GM12878 (cell line): ENCODE results near the gene ZNF891. TPM values are rescaled to one million over a fixed set of nuclear protein-coding genes. Genes with fewer than 3 reads are reported as not detected.

Source experiments
- ATAC-seq: fragments of 200-7000 bp; cut with Tn5 transposase; 3 replicates; pipeline ENCODE4 v1.9.1; 2020; ENCODE audit warnings: mild to moderate bottlenecking, moderate library complexity
- BruUV-seq: library from RNA; stranded (reverse); fragments of 400-500 nt; replicated peaks from 2 replicates; lab custom pipeline; 2021; lab: Mats Ljungman, UMichigan
- CTCF ChIA-PET: fragments of 300-600 bp; sonication (Branson Sonifier 250); formaldehyde crosslinking; extraction: SDS; loops from one replicate; lab custom pipeline; 2021; ENCODE audit warnings: inconsistent platforms; lab: Yijun Ruan, JAX
- POLR2A ChIA-PET: fragments of 350-600 bp; formaldehyde crosslinking; extraction: SDS; loops from one replicate; lab custom pipeline; 2021; ENCODE audit warnings: inconsistent platforms; lab: Charles Lee
- RAD21 ChIA-PET: fragments of 300-600 bp; sonication (Branson Sonifier 250); formaldehyde crosslinking; loops from one replicate; lab custom pipeline; 2023; ENCODE audit warnings: antibody characterized with exemption; ENCODE audit not compliant: unreplicated experiment; lab: Charles Lee
- SMC1A ChIA-PET: fragments of 300-600 bp; sonication (Branson Sonifier 250); formaldehyde crosslinking; loops from one replicate; lab custom pipeline; 2023; ENCODE audit not compliant: unreplicated experiment, uncharacterized antibody; lab: Charles Lee
- DNase-seq: peaks from one replicate; pipeline ENCODE4 v3.0.0-alpha.2; 2011; ENCODE audit warnings: low read depth, low spot score
- FAIRE-seq: peaks from 3 replicates; lab custom pipeline; 2011; peaks lifted over from hg19 to GRCh38; lab: Jason Lieb, UNC
- H2AFZ ChIP-seq: 2 replicates; pipeline ENCODE4 v1.6.0; 2011; ENCODE audit warnings: low read depth, low read length, control low read depth; ENCODE audit not compliant: control insufficient read depth
- H3K27ac ChIP-seq: 2 replicates; pipeline ENCODE4 v1.5.1; 2011; ENCODE audit warnings: control low read depth; ENCODE audit not compliant: control insufficient read depth, insufficient read depth
- H3K27me3 ChIP-seq, 2 experiments: replicated peaks in 1 of 2; 2 replicates each; pipeline versions ENCODE4 v1.6.0 to v1.6.1; 2011; ENCODE audit warnings: low read length in 1 of 2; ENCODE audit not compliant: control insufficient read depth in 2 of 2, insufficient read depth in 2 of 2
- H3K36me3 ChIP-seq, 2 experiments: 2 replicates each; pipeline ENCODE4 v1.5.1; 2011; ENCODE audit warnings: low read length in 1 of 2; ENCODE audit not compliant: control insufficient read depth in 2 of 2, insufficient read depth in 2 of 2
- H3K4me1 ChIP-seq: 2 replicates; pipeline ENCODE4 v1.6.1; 2011; ENCODE audit warnings: mild to moderate bottlenecking, low read length, moderate library complexity, mixed read lengths; ENCODE audit not compliant: control insufficient read depth, insufficient read depth
- H3K4me2 ChIP-seq: 2 replicates; pipeline ENCODE4 v1.6.0; 2011; ENCODE audit warnings: control low read depth; ENCODE audit not compliant: control insufficient read depth, insufficient read depth
- H3K4me3 ChIP-seq: fragments of 200-600 bp; sonication (generic); 2 replicates; pipeline ENCODE4 v1.5.1; 2016
- H3K79me2 ChIP-seq: 2 replicates; pipeline ENCODE4 v1.6.0; 2011; ENCODE audit warnings: low read length; ENCODE audit not compliant: control insufficient read depth, insufficient read depth
- H3K9ac ChIP-seq: 2 replicates; pipeline ENCODE4 v1.8.0; 2011; ENCODE audit warnings: low read length, control low read depth, mixed read lengths; ENCODE audit not compliant: control insufficient read depth, insufficient read depth
- H3K9me3 ChIP-seq: replicated peaks from 3 replicates; pipeline ENCODE4 v1.5.1; 2011; ENCODE audit warnings: mild to moderate bottlenecking, low read length; ENCODE audit not compliant: control insufficient read depth, insufficient read depth
- H4K20me1 ChIP-seq: 2 replicates; pipeline ENCODE4 v1.6.0; 2011; ENCODE audit not compliant: control insufficient read depth, insufficient read depth
- ATF7 ChIP-seq: fragments of 450-650 bp; IDR thresholded peaks from 2 replicates; pipeline ENCODE4 v1.6.1; 2016; ENCODE audit warnings: low read depth, mild to moderate bottlenecking
- BCL11A ChIP-seq: IDR thresholded peaks from 2 replicates; pipeline ENCODE4 v1.6.1; 2011; ENCODE audit warnings: low read depth, low read length
- EGR1 ChIP-seq, 2 experiments: IDR thresholded peaks; 1 replicate in 1 of 2; 2 replicates in 1 of 2; pipeline ENCODE4 v1.6.1; 2011 to 2012; ENCODE audit warnings: low read depth in 2 of 2, low read length in 2 of 2, borderline replicate concordance in 1 of 2, mild to moderate bottlenecking in 1 of 2, moderate library complexity in 1 of 2
- HDAC2 ChIP-seq: fragments of 200-600 bp; sonication (generic); IDR thresholded peaks from 2 replicates; pipeline ENCODE4 v1.6.1; 2017
- IKZF1 ChIP-seq: fragments of 450-650 bp; conservative IDR thresholded peaks from 2 replicates; pipeline ENCODE4 v1.6.1; 2017; ENCODE audit warnings: antibody characterized with exemption, mild to moderate bottlenecking
- NRF1 ChIP-seq: conservative IDR thresholded peaks from 2 replicates; pipeline ENCODE4 v1.6.1; 2011; ENCODE audit warnings: mild to moderate bottlenecking, low read depth, low read length, improper control_type of control experiment
- POLR2AphosphoS2 ChIP-seq: IDR thresholded peaks from 2 replicates; pipeline ENCODE4 v1.6.1; 2011; ENCODE audit warnings: low read depth, mild to moderate bottlenecking, low read length, improper control_type of control experiment, moderate library complexity
- RB1 ChIP-seq: fragments of 450-650 bp; formaldehyde crosslinking; IDR thresholded peaks from 2 replicates; pipeline ENCODE4 v1.6.1; 2017; ENCODE audit warnings: mild to moderate bottlenecking, borderline replicate concordance
- SMAD5 ChIP-seq: IDR thresholded peaks from 2 replicates; pipeline ENCODE4 v1.6.1; 2016; ENCODE audit warnings: antibody characterized with exemption, low read depth
- ZNF217 ChIP-seq: fragments of 450-650 bp; IDR thresholded peaks from 2 replicates; pipeline ENCODE4 v1.6.1; 2017; ENCODE audit warnings: antibody characterized with exemption, mild to moderate bottlenecking
- WGBS: methylation state at CpG from one replicate; pipeline ENCODE4 v1.1.6; 2016; ENCODE audit warnings: low lambda C conversion rate; ENCODE audit not compliant: insufficient replicate concordance, insufficient coverage; ENCODE audit errors: missing lambda C conversion rate; 5-methylcytosine and 5-hydroxymethylcytosine counted together
- in situ Hi-C: fragments of 300-500 bp; cut with MboI; formaldehyde crosslinking; loops from 9 replicates; pipeline ENCODE4 v1.14.3; 2018; ENCODE audit warnings: mixed read lengths
- intact Hi-C: fragments of 100-400 bp; cut with micrococcal nuclease; formaldehyde crosslinking; loops from one replicate; pipeline ENCODE4 v1.14.2; 2022; ENCODE audit not compliant: unreplicated experiment
- polyA plus RNA-seq, 11 experiments: library from polyadenylated mRNA; depleted of rRNA in 4 of 11; unstranded in 6 of 11; stranded (reverse) in 5 of 11; fragments of >200 nt; fragmentation: Nextera tagmentation in 4 of 11; fragmentation: Illumina TruSeq in 1 of 11; extraction: Ambion mirVana in 4 of 11; extraction: Trizol in 1 of 11; gene quantifications; 1 replicate in 1 of 11; 2 replicates in 10 of 11; pipeline versions ENCODE4 v1.2.1 to v1.2.3, GENCODE V29; 2011 to 2016; ENCODE audit warnings: inconsistent platforms in 2 of 11, missing spikeins in 2 of 11, low read depth in 1 of 11
- total RNA-seq, 4 experiments: library from RNA; depleted of rRNA in 3 of 4; stranded (reverse); fragments of >200 nt in 3 of 4; fragmentation: Illumina TruSeq in 1 of 4; extraction: Trizol in 1 of 4; gene quantifications; 2 replicates each; pipeline versions ENCODE4 v1.2.1 to v1.2.3, GENCODE V29; 2013 to 2021
- TF ChIP-seq, protein P1 (sequence below): fragments of 450-650 bp; IDR thresholded peaks from 2 replicates; pipeline ENCODE4 v1.6.1; 2014; ENCODE audit warnings: mild to moderate bottlenecking
- TF ChIP-seq, protein P2 (sequence below): fragments of 450-650 bp; IDR thresholded peaks from 2 replicates; pipeline ENCODE4 v1.6.1; 2018; ENCODE audit warnings: borderline replicate concordance, mild to moderate bottlenecking; ENCODE audit not compliant: partially characterized antibody
- TF ChIP-seq, protein P3 (sequence below): fragments of 150-350 bp; IDR thresholded peaks from 2 replicates; pipeline ENCODE4 v1.6.1; 2016; ENCODE audit warnings: low read depth, low read length

ZNF891 gene
- total and polyA plus RNA-seq, 10 of the 15 experiments (the other 5 are each of a cell fraction or from before 2014, with no cell fraction given), result 0.20 to 1.1 (median 0.69) TPM

DNA sequence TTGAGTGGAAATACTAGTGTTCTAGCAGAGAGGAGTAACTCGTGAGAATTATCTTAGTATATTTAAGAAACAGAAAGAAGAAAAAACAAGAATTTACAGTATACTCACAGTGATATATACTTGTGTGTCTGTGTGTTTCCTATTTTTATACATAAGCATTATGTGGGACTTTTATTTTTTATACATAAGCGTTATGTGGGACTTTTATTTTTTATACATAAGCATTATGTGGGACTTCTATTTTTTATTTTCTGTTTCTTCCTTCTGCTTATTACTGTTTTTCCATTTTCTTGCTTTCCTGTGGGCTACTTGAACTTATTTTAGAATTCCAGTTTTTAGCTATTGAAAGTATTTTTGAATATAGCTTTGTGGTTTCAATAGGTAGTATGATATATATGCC, 56.2 kb downstream of the ZNF891 start (continued):
- TF ChIP-seq EGR1 (IDR thresholded peaks at IDR 0.05; ENCODE audit: borderline replicate concordance in 1 of 2, low read depth in 2 of 2, low read length in 2 of 2), result no peak
- TF ChIP-seq IKZF1, result no peak
- TF ChIP-seq, protein P1, sequence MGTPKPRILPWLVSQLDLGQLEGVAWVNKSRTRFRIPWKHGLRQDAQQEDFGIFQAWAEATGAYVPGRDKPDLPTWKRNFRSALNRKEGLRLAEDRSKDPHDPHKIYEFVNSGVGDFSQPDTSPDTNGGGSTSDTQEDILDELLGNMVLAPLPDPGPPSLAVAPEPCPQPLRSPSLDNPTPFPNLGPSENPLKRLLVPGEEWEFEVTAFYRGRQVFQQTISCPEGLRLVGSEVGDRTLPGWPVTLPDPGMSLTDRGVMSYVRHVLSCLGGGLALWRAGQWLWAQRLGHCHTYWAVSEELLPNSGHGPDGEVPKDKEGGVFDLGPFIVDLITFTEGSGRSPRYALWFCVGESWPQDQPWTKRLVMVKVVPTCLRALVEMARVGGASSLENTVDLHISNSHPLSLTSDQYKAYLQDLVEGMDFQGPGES, result no peak
- no peak for TF ChIP-seq ZNF217
- no peak for TF ChIP-seq HDAC2
- no peak for TF ChIP-seq RB1
- TF ChIP-seq POLR2AphosphoS2, result no peak

DNA sequence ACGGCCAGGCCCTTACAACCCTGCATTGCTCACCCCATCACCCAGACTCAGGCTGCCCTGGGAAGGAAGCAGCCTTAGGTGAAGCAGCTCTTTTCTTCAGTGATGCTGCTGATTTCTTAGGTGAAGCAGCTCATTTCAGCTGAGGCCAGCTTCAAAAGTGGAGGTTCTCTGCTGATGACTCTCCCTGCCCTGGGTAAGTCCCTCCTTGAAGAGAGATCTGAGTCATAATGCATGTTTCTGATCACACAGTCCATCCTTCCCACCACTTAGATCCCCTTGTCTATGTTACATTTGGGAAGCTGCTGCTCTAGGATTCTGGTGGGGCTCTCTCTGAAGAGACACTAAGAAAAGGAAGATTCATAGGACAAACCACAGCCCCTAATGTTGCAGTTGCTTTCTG, 66.5 kb downstream of the ZNF891 start:
- in situ Hi-C loops, result no loop called here
- no peak overlapping the region for H3K9ac ChIP-seq
- H4K20me1 ChIP-seq, result no peaks in the 10 kb centered on the region
- POLR2A ChIA-PET, result no interaction called here
- H3K4me2 ChIP-seq, result no peak overlapping the region
- no peaks in the 10 kb centered on the region for H3K27me3 ChIP-seq
- no peak overlapping the region for H2AFZ ChIP-seq
- no peak for ATAC-seq
- no peak for DNase-seq
- 92% methylated on average over 1 of the region's 1 CpG for WGBS
- H3K4me1 ChIP-seq, result no peaks in the 10 kb centered on the region
- no peak overlapping the region for H3K27ac ChIP-seq
- no TSS peak for BruUV-seq
- SMC1A ChIA-PET, result no interaction called here
- H3K9me3 ChIP-seq, result peaks cover 60% of the 10 kb centered on the region
- no peak for FAIRE-seq
- H3K4me3 ChIP-seq, result no peak overlapping the region
- H3K36me3 ChIP-seq, result no peaks in the 10 kb centered on the region
- intact Hi-C loops, result no loop called here
- RAD21 ChIA-PET, result interaction anchor here (1.2 kb wide), 1 partner anchor 74 kb away, joined by 4 read pairs; no protein-coding TSS in a partner anchor
- CTCF ChIA-PET, result interaction anchor here (1.7 kb wide), 1 partner anchor 64 kb away, joined by 3 read pairs; no protein-coding TSS in a partner anchor
- H3K79me2 ChIP-seq, result no peaks in the 10 kb centered on the region
- TF ChIP-seq BCL11A, result no peak
- TF ChIP-seq ATF7, result no peak
- no peak for TF ChIP-seq SMAD5
- TF ChIP-seq NRF1, result no peak
- TF ChIP-seq, protein P2, sequence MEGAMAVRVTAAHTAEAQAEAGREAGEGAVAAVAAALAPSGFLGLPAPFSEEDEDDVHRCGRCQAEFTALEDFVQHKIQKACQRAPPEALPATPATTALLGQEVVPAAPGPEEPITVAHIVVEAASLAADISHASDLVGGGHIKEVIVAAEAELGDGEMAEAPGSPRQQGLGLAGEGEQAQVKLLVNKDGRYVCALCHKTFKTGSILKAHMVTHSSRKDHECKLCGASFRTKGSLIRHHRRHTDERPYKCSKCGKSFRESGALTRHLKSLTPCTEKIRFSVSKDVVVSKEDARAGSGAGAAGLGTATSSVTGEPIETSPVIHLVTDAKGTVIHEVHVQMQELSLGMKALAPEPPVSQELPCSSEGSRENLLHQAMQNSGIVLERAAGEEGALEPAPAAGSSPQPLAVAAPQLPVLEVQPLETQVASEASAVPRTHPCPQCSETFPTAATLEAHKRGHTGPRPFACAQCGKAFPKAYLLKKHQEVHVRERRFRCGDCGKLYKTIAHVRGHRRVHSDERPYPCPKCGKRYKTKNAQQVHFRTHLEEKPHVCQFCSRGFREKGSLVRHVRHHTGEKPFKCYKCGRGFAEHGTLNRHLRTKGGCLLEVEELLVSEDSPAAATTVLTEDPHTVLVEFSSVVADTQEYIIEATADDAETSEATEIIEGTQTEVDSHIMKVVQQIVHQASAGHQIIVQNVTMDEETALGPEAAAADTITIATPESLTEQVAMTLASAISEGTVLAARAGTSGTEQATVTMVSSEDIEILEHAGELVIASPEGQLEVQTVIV, result no peak
- TF ChIP-seq, protein P3, sequence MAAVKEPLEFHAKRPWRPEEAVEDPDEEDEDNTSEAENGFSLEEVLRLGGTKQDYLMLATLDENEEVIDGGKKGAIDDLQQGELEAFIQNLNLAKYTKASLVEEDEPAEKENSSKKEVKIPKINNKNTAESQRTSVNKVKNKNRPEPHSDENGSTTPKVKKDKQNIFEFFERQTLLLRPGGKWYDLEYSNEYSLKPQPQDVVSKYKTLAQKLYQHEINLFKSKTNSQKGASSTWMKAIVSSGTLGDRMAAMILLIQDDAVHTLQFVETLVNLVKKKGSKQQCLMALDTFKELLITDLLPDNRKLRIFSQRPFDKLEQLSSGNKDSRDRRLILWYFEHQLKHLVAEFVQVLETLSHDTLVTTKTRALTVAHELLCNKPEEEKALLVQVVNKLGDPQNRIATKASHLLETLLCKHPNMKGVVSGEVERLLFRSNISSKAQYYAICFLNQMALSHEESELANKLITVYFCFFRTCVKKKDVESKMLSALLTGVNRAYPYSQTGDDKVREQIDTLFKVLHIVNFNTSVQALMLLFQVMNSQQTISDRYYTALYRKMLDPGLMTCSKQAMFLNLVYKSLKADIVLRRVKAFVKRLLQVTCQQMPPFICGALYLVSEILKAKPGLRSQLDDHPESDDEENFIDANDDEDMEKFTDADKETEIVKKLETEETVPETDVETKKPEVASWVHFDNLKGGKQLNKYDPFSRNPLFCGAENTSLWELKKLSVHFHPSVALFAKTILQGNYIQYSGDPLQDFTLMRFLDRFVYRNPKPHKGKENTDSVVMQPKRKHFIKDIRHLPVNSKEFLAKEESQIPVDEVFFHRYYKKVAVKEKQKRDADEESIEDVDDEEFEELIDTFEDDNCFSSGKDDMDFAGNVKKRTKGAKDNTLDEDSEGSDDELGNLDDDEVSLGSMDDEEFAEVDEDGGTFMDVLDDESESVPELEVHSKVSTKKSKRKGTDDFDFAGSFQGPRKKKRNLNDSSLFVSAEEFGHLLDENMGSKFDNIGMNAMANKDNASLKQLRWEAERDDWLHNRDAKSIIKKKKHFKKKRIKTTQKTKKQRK, result no peak
